Calu3 (cell line): ENCODE data around the gene MAMDC4. TPM values are rescaled to one million over a fixed set of nuclear protein-coding genes. Genes with fewer than 3 reads are reported as not detected.

Experiments used
- BruUV-seq: library from RNA; stranded (reverse); fragments of 400-500 nt; replicated peaks from 2 replicates; lab custom pipeline; 2021; lab: Mats Ljungman, UMichigan
- CTCF ChIA-PET: fragments of 300-600 bp; sonication (Branson Sonifier 250); formaldehyde crosslinking; loops from one replicate; lab custom pipeline; 2022; ENCODE audit warnings: antibody characterized with exemption; lab: Charles Lee
- DNase-seq: peaks from one replicate; pipeline ENCODE4 v3.0.0; 2022
- H3K27ac Mint-ChIP-seq: one replicate; pipeline ENCODE4 v1.8.0; 2022; ENCODE audit warnings: mixed read lengths; ENCODE audit not compliant: unreplicated experiment
- H3K27me3 Mint-ChIP-seq: one replicate; pipeline ENCODE4 v1.8.0; 2022; ENCODE audit warnings: mixed read lengths; ENCODE audit not compliant: unreplicated experiment
- H3K36me3 Mint-ChIP-seq: one replicate; pipeline ENCODE4 v1.8.0; 2022; ENCODE audit warnings: mild to moderate bottlenecking, moderate library complexity, mixed read lengths; ENCODE audit not compliant: insufficient read depth, unreplicated experiment
- H3K4me1 Mint-ChIP-seq: one replicate; pipeline ENCODE4 v1.8.0; 2022; ENCODE audit warnings: mild to moderate bottlenecking, low read depth, mixed read lengths; ENCODE audit not compliant: unreplicated experiment
- H3K4me3 Mint-ChIP-seq: one replicate; pipeline ENCODE4 v1.8.0; 2022; ENCODE audit warnings: mild to moderate bottlenecking, low read depth, moderate library complexity, mixed read lengths; ENCODE audit not compliant: unreplicated experiment
- H3K9me3 Mint-ChIP-seq: one replicate; pipeline ENCODE4 v1.8.0; 2022; ENCODE audit warnings: low read depth, mixed read lengths; ENCODE audit not compliant: unreplicated experiment
- CTCF ChIP-seq: fragments of 200-600 bp; IDR thresholded peaks from one replicate; pipeline ENCODE4 v1.8.0; 2022; ENCODE audit warnings: antibody characterized with exemption; ENCODE audit not compliant: unreplicated experiment
- intact Hi-C: fragments of 100-400 bp; cut with micrococcal nuclease; formaldehyde crosslinking; loops from one replicate; pipeline ENCODE4 v1.10.0; 2022; ENCODE audit not compliant: unreplicated experiment
- total RNA-seq: library from RNA; stranded (reverse); gene quantifications from 2 replicates; pipeline ENCODE4 v1.2.3, GENCODE V29; 2022

Gene MAMDC4
- total RNA-seq, 1 experiment from 2014 or later, result 3.6 TPM

- H3K27ac Mint-ChIP-seq, result no peak overlapping the region
- intact Hi-C loops, result no loop called here
- H3K9me3 Mint-ChIP-seq, result no peaks in the 10 kb centered on the region
- BruUV-seq, result no TSS peak
- CTCF ChIA-PET, result no interaction called here
- H3K27me3 Mint-ChIP-seq, result no peaks in the 10 kb centered on the region
- no peak for DNase-seq
- no peak for TF ChIP-seq CTCF
- H3K36me3 Mint-ChIP-seq, result peaks cover 68% of the 10 kb centered on the region
- H3K4me3 Mint-ChIP-seq, result peak overlapping the region; percentile 28
- peaks cover 5% of the 10 kb centered on the region for H3K4me1 Mint-ChIP-seq
Observed at GRCh38 chr9:136846376-136847087, 5.6 kb upstream of the MAMDC4 start.

GRCh38 chr9:136847088-136847825 lies 4.9 kb upstream of the MAMDC4 start:
- Mint-ChIP-seq H3K4me3 (peak overlapping the region; percentile 96), H3K27me3 (no peaks in the 10 kb centered on the region), H3K9me3 (no peaks in the 10 kb centered on the region), H3K36me3 (peaks cover 64% of the 10 kb centered on the region), H3K4me1 (peaks cover 5% of the 10 kb centered on the region), H3K27ac (peak overlapping the region; percentile 98)
- BruUV-seq, result no TSS peak
- DNase-seq, result no peak
- CTCF ChIA-PET, result no interaction called here
- no peak for TF ChIP-seq CTCF
- intact Hi-C loops, result no loop called here

- BruUV-seq, result no TSS peak
- peak overlapping the region; percentile 96 for H3K4me3 Mint-ChIP-seq
- peaks cover 64% of the 10 kb centered on the region for H3K36me3 Mint-ChIP-seq
- intact Hi-C loops, result no loop called here
- no peaks in the 10 kb centered on the region for H3K27me3 Mint-ChIP-seq
- CTCF ChIA-PET, result no interaction called here
- peaks cover 5% of the 10 kb centered on the region for H3K4me1 Mint-ChIP-seq
- H3K9me3 Mint-ChIP-seq, result no peaks in the 10 kb centered on the region
- peak overlapping the region; percentile 98 for H3K27ac Mint-ChIP-seq
- no peak for TF ChIP-seq CTCF
- peak; percentile 86 for DNase-seq
Observed at GRCh38 chr9:136847826-136848392, 4.2 kb upstream of the MAMDC4 start.

GRCh38 chr9:136848393-136849037 lies 3.6 kb upstream of the MAMDC4 start:
- Mint-ChIP-seq H3K9me3 (no peaks in the 10 kb centered on the region), H3K4me3 (peak overlapping the region; percentile 96), H3K27me3 (no peaks in the 10 kb centered on the region), H3K27ac (peak overlapping the region; percentile 98), H3K36me3 (peaks cover 65% of the 10 kb centered on the region), H3K4me1 (peaks cover 5% of the 10 kb centered on the region)
- DNase-seq, result peak; percentile 44
- TF ChIP-seq CTCF, result no peak
- CTCF ChIA-PET, result no interaction called here
- no TSS peak for BruUV-seq
- intact Hi-C loops, result no loop called here
